Measurements from ENCODE around the gene IFNG. TPM values are rescaled to one million over a fixed set of nuclear protein-coding genes. Genes with fewer than 3 reads are reported as not detected.

IFNG gene
- total RNA-seq, 1 experiment from 2014 or later, result not detected

DNA sequence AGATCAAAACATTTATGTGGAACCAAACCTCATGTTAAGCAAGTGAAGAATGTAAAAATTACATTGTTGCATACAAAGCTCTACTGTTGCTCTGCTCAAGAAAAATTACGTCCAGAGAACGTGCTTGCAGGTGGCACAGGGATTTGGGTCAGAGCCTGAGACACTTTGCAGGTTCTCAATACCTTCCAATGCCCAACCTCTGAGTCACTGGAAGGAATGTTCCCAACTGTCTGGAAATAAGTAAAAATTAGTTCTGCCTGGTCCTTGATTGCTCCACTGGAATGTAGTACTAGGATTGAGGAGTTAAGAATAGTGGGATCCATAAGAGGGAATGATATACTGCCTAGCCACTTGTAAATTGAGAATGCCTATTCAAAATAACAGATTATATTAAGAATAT is 2.8 kb upstream of the IFNG start:
- Histone ChIP-seq H2AK5ac (ENCODE audit: insufficient read length, low read length) (no peak overlapping the region), H4K5ac (ENCODE audit: insufficient read length, low read depth, low read length) (no peak overlapping the region), H3K4ac (ENCODE audit: low read depth, low read length) (no peak overlapping the region), H4K91ac (ENCODE audit: insufficient read length, low read depth, low read length) (no peak overlapping the region), H2BK15ac (ENCODE audit: low read depth, low read length) (no peak overlapping the region), H3K23ac (ENCODE audit: insufficient read length, low read depth, low read length) (no peak overlapping the region), H4K20me1 (ENCODE audit: control insufficient read depth, insufficient read depth, insufficient read length) (no peaks in the 10 kb centered on the region), H3T11ph (ENCODE audit: low read length) (no peak overlapping the region), H3K9ac (ENCODE audit: extremely low read depth, insufficient read length, low read length) (no peak overlapping the region), H3K23me2 (ENCODE audit: insufficient read length, low read depth, low read length, poor library complexity, severe bottlenecking) (no peaks in the 10 kb centered on the region), H2BK12ac (ENCODE audit: insufficient read length, low read depth, low read length) (no peak overlapping the region), H3K9me3 (ENCODE audit: control insufficient read depth, low read depth, low read length) (no peaks in the 10 kb centered on the region), H3K27me3 (ENCODE audit: insufficient read depth, low read length) (no peaks in the 10 kb centered on the region), H3K79me1 (ENCODE audit: insufficient read depth, low read depth, low read length, poor library complexity, severe bottlenecking) (no peaks in the 10 kb centered on the region), H3K56ac (ENCODE audit: insufficient read length, low read depth, low read length) (no peak overlapping the region), H3K79me2 (ENCODE audit: insufficient read depth, low read length) (no peaks in the 10 kb centered on the region), H3K27ac (ENCODE audit: insufficient read length, low read depth, low read length) (no peak overlapping the region), H4K8ac (replicated peaks; ENCODE audit: insufficient read length, low read depth, low read length) (no peak overlapping the region), H3K4me1 (ENCODE audit: insufficient read depth, low read length) (no peaks in the 10 kb centered on the region), H2BK120ac (ENCODE audit: low read depth, low read length, poor library complexity, severe bottlenecking) (no peak overlapping the region), H2BK20ac (ENCODE audit: low read depth, low read length, poor library complexity, severe bottlenecking) (no peak overlapping the region), H2AFZ (ENCODE audit: low read length) (no peak overlapping the region), H3K4me2 (ENCODE audit: insufficient read depth, insufficient read length, low read length) (no peak overlapping the region), H3K18ac (ENCODE audit: insufficient read length, low read depth, low read length) (no peak overlapping the region), H2BK5ac (ENCODE audit: insufficient read length, low read length) (no peak overlapping the region), H3K14ac (ENCODE audit: insufficient read depth, low read length) (no peak overlapping the region)
- no CpG with 5 or more reads among the region's 2 CpGs for WGBS (ENCODE audit: extremely low coverage, insufficient read length, low lambda C conversion rate)
- no peak for DNase-seq
- TF ChIP-seq, protein P1, sequence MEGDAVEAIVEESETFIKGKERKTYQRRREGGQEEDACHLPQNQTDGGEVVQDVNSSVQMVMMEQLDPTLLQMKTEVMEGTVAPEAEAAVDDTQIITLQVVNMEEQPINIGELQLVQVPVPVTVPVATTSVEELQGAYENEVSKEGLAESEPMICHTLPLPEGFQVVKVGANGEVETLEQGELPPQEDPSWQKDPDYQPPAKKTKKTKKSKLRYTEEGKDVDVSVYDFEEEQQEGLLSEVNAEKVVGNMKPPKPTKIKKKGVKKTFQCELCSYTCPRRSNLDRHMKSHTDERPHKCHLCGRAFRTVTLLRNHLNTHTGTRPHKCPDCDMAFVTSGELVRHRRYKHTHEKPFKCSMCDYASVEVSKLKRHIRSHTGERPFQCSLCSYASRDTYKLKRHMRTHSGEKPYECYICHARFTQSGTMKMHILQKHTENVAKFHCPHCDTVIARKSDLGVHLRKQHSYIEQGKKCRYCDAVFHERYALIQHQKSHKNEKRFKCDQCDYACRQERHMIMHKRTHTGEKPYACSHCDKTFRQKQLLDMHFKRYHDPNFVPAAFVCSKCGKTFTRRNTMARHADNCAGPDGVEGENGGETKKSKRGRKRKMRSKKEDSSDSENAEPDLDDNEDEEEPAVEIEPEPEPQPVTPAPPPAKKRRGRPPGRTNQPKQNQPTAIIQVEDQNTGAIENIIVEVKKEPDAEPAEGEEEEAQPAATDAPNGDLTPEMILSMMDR (conservative IDR thresholded peaks at IDR 0.05), result no peak
- no peaks in the 10 kb centered on the region for H3K36me3 Mint-ChIP-seq (ENCODE audit: insufficient read depth in 1 of 3, low read depth in 3 of 3)
- H3K4me3 Mint-ChIP-seq, result no peak overlapping the region
- no peaks in the 10 kb centered on the region for H3K27me3 Mint-ChIP-seq (ENCODE audit: low read depth)
- peaks cover 0 to 2% of the 10 kb centered on the region in 2 experiments; a peak in 1 of 4 replicates for H3K4me1 Mint-ChIP-seq
- no peak overlapping the region for H3K27ac Mint-ChIP-seq
- H3K9me3 Mint-ChIP-seq, result no peaks in the 10 kb centered on the region

All from H9 (cell line).